Liver (tissue), 3 donors: ENCODE measurements around the gene NAV2.

ENCODE experiments used
- ATF3 ChIP-seq: IDR thresholded peaks from 2 replicates; pipeline ENCODE4 v1.6.1; 2016; ENCODE audit warnings: antibody characterized with exemption
- CTCF ChIP-seq: fragments of 150-350 bp; IDR thresholded peaks from 2 replicates; pipeline ENCODE4 v1.5.1; 2017; ENCODE audit warnings: improper control_type of control experiment, low read depth, low read length; ENCODE audit not compliant: missing input control
- EGR1 ChIP-seq, 2 donors: IDR thresholded peaks; 2 replicates each; pipeline ENCODE4 v1.6.1; 2016 to 2018; ENCODE audit warnings: antibody characterized with exemption in 2 of 2, low read depth in 2 of 2
- GABPA ChIP-seq, 2 donors: IDR thresholded peaks in 1 of 2; conservative IDR thresholded peaks in 1 of 2; 2 replicates each; pipeline ENCODE4 v1.6.1; 2016; ENCODE audit warnings: antibody characterized with exemption in 2 of 2, mild to moderate bottlenecking in 1 of 2, moderate library complexity in 1 of 2
- JUND ChIP-seq, 2 donors: IDR thresholded peaks; 2 replicates each; pipeline ENCODE4 v1.6.1; 2016; ENCODE audit warnings: antibody characterized with exemption in 2 of 2
- MAX ChIP-seq: IDR thresholded peaks from 2 replicates; pipeline ENCODE4 v1.6.1; 2016; ENCODE audit warnings: antibody characterized with exemption
- RAD21 ChIP-seq, 2 donors: IDR thresholded peaks; 2 replicates each; pipeline ENCODE4 v1.6.1; 2016; ENCODE audit warnings: antibody characterized with exemption in 2 of 2, mild to moderate bottlenecking in 2 of 2
- RXRA ChIP-seq, 2 donors: IDR thresholded peaks; 2 replicates each; pipeline ENCODE4 v1.6.1; 2017 to 2018; ENCODE audit warnings: antibody characterized with exemption in 2 of 2, mild to moderate bottlenecking in 1 of 2
- YY1 ChIP-seq: IDR thresholded peaks from 2 replicates; pipeline ENCODE4 v1.6.1; 2016; ENCODE audit warnings: antibody characterized with exemption, mild to moderate bottlenecking
- ZBTB33 ChIP-seq: IDR thresholded peaks from 2 replicates; pipeline ENCODE4 v1.6.1; 2016; ENCODE audit warnings: antibody characterized with exemption
- donor health status: healthy.
- donor health status: healthy.

GRCh38 chr11:19818619-19819018, 106.0 kb downstream of the NAV2 start:
- TF ChIP-seq RAD21 (IDR thresholded peaks at IDR 0.05) (no peak), CTCF (no peak), EGR1 (IDR thresholded peaks at IDR 0.05; ENCODE audit: low read depth in 2 of 2) (no peak), ZBTB33 (no peak), YY1 (no peak), MAX (no peak), GABPA (IDR thresholded peaks at IDR 0.05 in 1 of 2, conservative IDR thresholded peaks at IDR 0.05 in 1 of 2) (no peak), JUND (IDR thresholded peaks at IDR 0.05) (no peak), RXRA (IDR thresholded peaks at IDR 0.05) (no peak), ATF3 (no peak)
